ENCODE measurements around the gene LPO. TPM values are rescaled to one million over a fixed set of nuclear protein-coding genes. Genes with fewer than 3 reads are reported as not detected.

LPO gene
- total and polyA plus RNA-seq, 2 donors (not counting 1 experiment from before 2014, with no cell fraction given): not detected

DNA sequence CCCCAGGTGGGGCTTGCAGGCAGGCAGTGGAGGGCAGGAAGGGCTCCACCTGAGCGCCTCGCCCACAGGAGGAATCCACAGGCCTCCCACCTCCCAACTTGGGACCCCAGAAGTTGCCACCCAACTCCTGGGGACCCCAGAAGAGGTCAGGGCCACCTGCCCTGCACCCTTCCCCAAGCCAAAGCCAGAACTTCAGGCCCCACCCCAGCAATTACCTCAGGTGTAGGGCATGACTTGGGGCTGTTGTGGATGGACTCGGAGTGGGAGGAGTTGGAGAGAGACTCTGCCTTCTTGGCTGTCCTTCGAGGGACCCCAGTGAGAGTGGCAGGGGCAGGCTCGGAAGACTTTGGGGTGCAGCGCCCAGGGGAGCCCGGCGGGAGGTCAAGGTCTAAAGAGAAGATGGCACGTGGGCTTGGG is 79.7 kb downstream of the LPO start:
- no peak for DNase-seq (ENCODE audit: low read depth in 2 of 2)
- H4K20me1 ChIP-seq (ENCODE audit: control insufficient read depth, extremely low read depth, insufficient read depth, low read length): no peaks in the 10 kb centered on the region
- TF ChIP-seq EZH2 (IDR thresholded peaks at IDR 0.05; ENCODE audit: low read length, missing control alignments): no peak

More for the DNA sequence above, 79.7 kb downstream of the LPO start:
- no peak overlapping the region for H3K9ac ChIP-seq (ENCODE audit: insufficient read depth, low read length)
- no peak overlapping the region for H3K4me3 ChIP-seq (replicated peaks in 1 of 4; ENCODE audit: control extremely low read depth in 1 of 4, insufficient read depth in 1 of 4, low read depth in 3 of 4, low read length in 4 of 4)
- no peaks in the 10 kb centered on the region for H3K79me2 ChIP-seq (ENCODE audit: control insufficient read depth, insufficient read depth, low read length)
- H3K36me3 ChIP-seq (ENCODE audit: control insufficient read depth, insufficient read depth, low read length): no peaks in the 10 kb centered on the region
- no peaks in the 10 kb centered on the region for H3K4me1 ChIP-seq (ENCODE audit: control insufficient read depth, extremely low read depth, insufficient read depth, low read length)
- H3K4me2 ChIP-seq (ENCODE audit: extremely low read depth, insufficient read depth, low read length): no peak overlapping the region
- no peak overlapping the region for H2AFZ ChIP-seq (ENCODE audit: low read length)
- H3K27me3 ChIP-seq (ENCODE audit: control insufficient read depth, insufficient read depth, low read length): no peaks in the 10 kb centered on the region
- no peak overlapping the region for H3K27ac ChIP-seq (ENCODE audit: insufficient read depth, low read length)
- no peaks in the 10 kb centered on the region for H3K9me3 ChIP-seq (ENCODE audit: control insufficient read depth, insufficient read depth, low read depth, low read length)

Other genes starting within 250 kb of the LPO start
- gene SRSF1, start 231.3 kb upstream of the LPO start, total RNA-seq: 242 and 307 TPM in 2 replicates
- gene SRSF1, start 231.3 kb upstream of the LPO start, polyA plus RNA-seq: 191 and 218 TPM in 2 replicates
- 32.1 and 32.9 TPM in 2 replicates for gene DYNLL2, start 155.2 kb upstream of the LPO start, total RNA-seq
- gene DYNLL2, start 155.2 kb upstream of the LPO start, polyA plus RNA-seq: 17.1 and 22.7 TPM in 2 replicates
- gene OR4D1, start 90.2 kb upstream of the LPO start, total RNA-seq: not detected in 2 replicates
- not detected in 2 replicates for gene OR4D1, start 90.2 kb upstream of the LPO start, polyA plus RNA-seq
- gene OR4D2, start 71.6 kb upstream of the LPO start, total RNA-seq: not detected in 2 replicates
- not detected in 2 replicates for gene OR4D2, start 71.6 kb upstream of the LPO start, polyA plus RNA-seq
- gene EPX, start 45.9 kb upstream of the LPO start, total RNA-seq: not detected in 2 replicates
- not detected in 2 replicates for gene EPX, start 45.9 kb upstream of the LPO start, polyA plus RNA-seq
- 13.1 and 17.8 TPM in 2 replicates for gene MKS1, start 19.3 kb upstream of the LPO start, total RNA-seq
- gene MKS1, start 19.3 kb upstream of the LPO start, polyA plus RNA-seq: 8.7 and 10.3 TPM in 2 replicates
- gene MPO, start 42.4 kb downstream of the LPO start, total RNA-seq: not detected in 2 replicates
- gene MPO, start 42.4 kb downstream of the LPO start, polyA plus RNA-seq: 0.01 TPM in 2 replicates
- gene TSPOAP1, start 90.2 kb downstream of the LPO start, total RNA-seq: 4.0 and 4.9 TPM in 2 replicates
- gene TSPOAP1, start 90.2 kb downstream of the LPO start, polyA plus RNA-seq: 0.23 and 0.24 TPM in 2 replicates
- 41.9 and 48.5 TPM in 2 replicates for gene SUPT4H1, start 113.6 kb downstream of the LPO start, total RNA-seq
- 191 and 207 TPM in 2 replicates for gene SUPT4H1, start 113.6 kb downstream of the LPO start, polyA plus RNA-seq
- under 0.01 TPM in 1 of 2 replicates, not detected in the other for gene RNF43, start 178.9 kb downstream of the LPO start, total RNA-seq
- 0.02 TPM in 1 of 2 replicates, not detected in the other for gene RNF43, start 178.9 kb downstream of the LPO start, polyA plus RNA-seq
- under 0.01 TPM in 2 replicates for gene HSF5, start 249.8 kb downstream of the LPO start, total RNA-seq
- not detected in 2 replicates for gene HSF5, start 249.8 kb downstream of the LPO start, polyA plus RNA-seq